Embryonic facial prominence (tissue), 1 donor: ENCODE data around the gene SLC8A1.

Experiments
- DNase-seq: peaks from one replicate; pipeline ENCODE4 v3.0.0-alpha.2; 2016; ENCODE audit errors: extremely low spot score

Gene SLC8A1

DNA sequence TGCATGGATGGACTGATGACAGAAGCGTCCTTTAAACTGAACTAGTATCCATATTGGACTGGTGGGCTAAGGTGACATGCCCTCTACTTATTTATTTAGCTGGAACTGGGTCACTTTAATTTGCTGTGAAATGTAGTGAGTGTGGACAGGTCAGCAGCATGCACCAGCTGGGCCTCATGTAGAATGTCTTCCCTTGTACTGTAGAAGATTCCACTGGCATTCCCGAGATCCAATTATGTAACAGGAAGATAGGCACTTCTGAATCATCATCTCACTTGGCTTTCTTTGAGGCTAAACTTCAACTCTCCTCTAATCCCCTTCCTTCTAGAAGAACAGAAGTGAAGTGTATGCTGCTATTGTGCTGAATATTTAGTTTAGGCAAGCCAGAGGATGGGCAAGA is 296.2 kb downstream of the SLC8A1 start:
- DNase-seq: no peak

GRCh38 chr2:40150266-40150665 is 301.6 kb downstream of the SLC8A1 start:
- no peak for DNase-seq

- DNase-seq: no peak
Observed at GRCh38 chr2:40148334-40148733, 303.6 kb downstream of the SLC8A1 start.

DNA sequence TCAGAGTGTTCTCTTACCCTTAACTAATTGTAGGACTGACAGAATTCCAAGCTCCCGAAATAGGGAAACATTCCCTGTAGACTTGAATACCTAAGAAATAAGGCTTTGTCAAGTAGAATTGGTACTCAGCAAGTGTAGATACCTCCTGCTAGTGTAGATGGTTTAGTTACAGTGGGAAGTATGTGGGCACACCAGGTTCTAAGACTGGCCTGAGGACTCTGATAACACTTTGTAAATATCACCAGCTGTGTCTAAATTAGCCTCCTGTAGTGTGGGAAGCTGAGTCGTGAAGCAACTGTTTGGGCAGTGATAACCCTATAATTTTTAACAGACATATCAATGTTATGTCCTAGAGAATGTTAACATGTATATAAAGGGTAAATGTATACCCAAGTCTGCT is 304.5 kb downstream of the SLC8A1 start:
- DNase-seq: no peak

GRCh38 chr2:40144022-40144421 is 307.9 kb downstream of the SLC8A1 start:
- no peak for DNase-seq

DNA sequence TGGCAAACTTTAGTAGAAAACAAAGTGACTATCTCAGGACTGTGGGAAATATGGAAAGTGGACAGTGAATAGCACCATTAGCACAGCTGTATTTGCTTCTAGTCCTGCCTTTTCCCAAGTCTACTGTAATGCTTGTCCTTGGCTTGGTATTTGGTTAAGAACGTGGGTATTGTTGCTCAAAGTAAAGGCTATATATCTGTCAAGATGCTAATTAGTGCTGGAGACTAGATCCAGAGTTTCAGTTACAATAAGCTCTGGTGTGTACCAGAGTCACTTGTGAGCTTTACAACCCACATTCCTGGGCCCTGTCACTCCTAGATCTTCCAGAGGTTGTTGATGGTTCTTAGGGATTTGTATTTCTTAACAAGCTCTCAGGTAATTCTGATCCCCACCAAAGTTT is 313.6 kb downstream of the SLC8A1 start:
- DNase-seq: no peak

DNA sequence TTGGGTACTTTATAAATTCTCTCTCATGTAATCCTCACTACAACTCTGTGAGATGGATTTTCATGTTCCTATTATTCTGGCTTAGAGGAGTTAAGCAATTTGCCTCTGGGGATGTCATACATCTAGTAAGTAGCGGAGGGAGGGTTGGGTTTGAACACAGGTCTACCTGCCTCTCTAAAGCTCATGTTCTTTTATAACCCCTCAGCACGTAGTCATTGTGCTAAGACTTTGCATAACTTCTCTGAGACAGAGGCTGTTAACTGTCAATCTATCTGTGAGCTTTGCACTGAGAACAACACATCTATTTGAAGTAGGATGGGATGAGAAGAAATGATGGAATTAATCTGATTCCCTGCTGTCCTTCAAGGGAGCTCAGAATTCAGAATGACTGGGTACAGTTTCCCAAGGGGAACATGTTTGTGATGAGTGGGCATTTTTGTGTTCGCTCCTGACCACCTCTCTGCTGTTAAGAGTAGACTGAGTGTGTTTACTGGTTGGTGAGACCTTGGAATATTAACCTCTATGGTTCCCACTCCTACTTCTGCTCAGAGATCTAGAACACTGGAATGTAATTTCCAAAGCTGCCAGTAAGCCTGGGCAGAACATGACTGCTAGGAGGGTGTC is 320.7 kb downstream of the SLC8A1 start:
- DNase-seq: no peak

GRCh38 chr2:40130251-40130994 is 321.5 kb downstream of the SLC8A1 start:
- DNase-seq: no peak

DNA sequence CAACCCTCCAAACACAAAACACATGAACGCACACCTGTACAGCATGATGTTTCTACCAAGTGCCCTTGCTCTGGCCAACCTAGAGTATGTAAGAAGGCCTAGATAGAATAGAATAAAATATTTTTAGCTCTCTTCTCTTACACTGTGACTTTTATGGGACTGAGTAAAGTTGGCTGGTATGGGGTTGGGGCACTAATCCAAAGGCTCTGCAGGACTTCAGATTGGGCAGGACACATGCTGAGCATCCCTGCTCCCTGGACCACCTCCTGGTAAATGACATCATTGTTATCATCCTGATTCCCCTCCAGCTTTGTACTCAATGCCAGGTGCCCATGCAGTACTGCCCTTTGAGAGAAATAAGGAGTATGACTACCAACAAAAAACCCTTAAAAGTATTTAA is 322.2 kb downstream of the SLC8A1 start:
- DNase-seq: no peak

- no peak for DNase-seq
Observed at GRCh38 chr2:40128796-40129195, 323.1 kb downstream of the SLC8A1 start.

- no peak for DNase-seq
Observed at GRCh38 chr2:40127890-40128557, 323.9 kb downstream of the SLC8A1 start.

- DNase-seq: no peak
Observed at GRCh38 chr2:40127146-40127545, 324.7 kb downstream of the SLC8A1 start.

DNA sequence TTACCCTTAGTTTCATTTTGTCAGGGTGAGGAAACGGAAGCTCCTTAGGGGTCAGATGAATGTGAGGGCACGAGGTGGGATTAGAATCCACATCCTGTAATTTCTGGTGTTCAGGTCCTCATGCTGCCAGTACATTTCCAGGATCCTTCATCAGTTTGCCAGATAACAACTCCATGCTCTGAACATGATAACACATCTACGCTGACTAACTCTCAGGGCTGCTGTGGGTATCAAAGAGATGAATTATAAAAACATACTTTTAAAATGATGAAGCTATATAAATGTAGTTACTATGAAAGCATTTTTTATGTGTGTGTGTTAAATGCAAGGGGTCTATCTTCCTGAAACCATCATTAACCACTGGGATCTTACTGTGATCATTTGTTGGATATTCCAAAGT is 325.9 kb downstream of the SLC8A1 start:
- DNase-seq: no peak

DNA sequence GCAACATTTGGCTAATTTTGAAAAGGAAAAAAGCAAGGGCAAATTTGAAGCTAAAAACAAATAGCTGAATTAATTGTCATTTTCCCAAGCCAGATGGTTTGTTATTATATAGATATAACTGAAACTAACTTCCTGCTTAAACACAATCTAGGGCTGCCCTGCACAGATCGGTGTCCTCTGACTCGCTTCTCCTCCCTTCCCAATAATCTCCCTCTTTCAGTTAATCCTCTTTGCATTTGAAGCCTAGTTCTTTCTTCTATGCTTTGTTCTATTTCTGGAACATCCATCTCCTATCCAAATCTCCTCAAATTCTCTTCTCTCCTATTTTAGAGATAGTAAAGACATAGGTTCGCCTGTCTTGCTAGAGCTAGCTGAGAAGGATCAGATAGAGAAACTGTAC is 328.1 kb downstream of the SLC8A1 start:
- no peak for DNase-seq

GRCh38 chr2:40123326-40123725 is 328.6 kb downstream of the SLC8A1 start:
- no peak for DNase-seq

- DNase-seq: no peak
Observed at GRCh38 chr2:40120957-40121356, 330.9 kb downstream of the SLC8A1 start.

DNA sequence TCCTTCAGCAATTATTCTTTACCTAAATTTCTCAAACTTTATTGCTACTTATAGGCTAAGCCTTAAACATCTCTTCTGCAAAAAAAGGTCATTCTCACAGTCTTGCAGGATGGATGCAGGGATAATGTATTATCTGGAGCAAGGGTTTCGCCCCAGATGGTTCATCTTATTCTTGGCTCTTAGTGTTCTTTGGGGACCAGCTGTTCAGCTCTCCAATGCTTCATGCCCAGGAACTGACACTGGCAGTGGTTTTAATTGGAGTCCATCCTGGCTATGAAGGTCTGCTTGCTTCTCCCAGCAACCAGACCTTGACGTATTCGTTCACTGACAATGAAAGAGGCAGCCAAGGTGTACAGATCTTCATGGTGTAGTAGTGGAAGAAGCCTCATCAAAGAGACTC is 331.9 kb downstream of the SLC8A1 start:
- no peak for DNase-seq

GRCh38 chr2:40118622-40119021 is 333.3 kb downstream of the SLC8A1 start:
- no peak for DNase-seq

DNA sequence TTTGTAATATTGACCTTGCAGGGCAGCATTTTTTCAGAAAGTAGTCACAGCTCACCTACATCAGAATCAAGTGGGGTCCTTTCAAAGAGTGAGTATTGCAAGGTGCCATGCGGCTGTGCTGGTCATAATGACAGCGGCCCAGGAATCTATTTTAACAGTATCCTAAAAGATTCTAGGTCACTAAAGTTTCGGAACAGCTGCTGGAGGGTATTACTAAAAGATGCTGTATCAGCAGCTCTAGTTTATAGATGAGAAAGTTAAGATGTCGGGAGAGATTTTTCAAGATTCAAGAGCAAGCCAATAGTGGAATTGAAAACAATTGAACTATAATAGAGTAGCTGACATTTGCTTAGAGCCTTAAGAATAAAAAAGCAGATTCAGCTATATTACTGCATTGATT is 336.0 kb downstream of the SLC8A1 start:
- DNase-seq: no peak

DNA sequence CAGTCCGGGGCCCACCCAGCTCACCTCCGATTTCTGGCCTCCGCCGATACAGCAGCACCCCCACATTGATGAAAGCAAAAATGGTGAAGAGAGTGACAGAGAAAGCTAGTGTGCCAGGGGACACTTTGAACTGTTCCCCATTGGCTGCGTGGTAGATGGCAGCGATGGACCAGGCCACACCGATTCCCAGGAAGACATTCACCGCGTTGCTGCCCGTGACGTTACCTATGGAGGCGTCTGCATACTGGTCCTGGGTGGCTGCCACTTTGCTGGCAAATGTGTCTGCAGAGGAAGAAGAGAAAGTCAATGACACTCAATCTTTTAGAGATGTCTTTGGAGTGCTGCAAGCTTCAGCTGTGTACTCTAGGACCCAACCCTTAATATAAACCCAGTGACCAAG is 336.5 kb downstream of the SLC8A1 start:
- DNase-seq: no peak

DNA sequence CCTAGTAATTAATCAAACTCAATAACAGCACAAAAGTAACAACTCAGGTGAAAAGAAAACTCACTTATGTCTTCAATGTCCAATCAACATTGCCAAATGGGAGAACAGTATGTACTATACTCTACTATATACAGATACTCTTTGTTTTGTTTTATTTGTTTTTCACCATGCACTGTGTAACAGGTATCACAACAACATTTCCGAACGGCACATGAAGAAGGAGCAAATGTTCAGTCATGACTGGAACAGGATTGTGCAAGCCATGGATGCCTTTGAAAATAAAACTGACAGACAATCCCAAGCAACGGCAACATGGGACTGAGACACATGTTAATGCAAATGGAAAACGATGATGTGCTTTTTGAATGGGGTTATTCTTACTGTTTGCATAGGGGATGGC is 337.9 kb downstream of the SLC8A1 start:
- DNase-seq: no peak

GRCh38 chr2:40113272-40113968 is 338.5 kb downstream of the SLC8A1 start:
- no peak for DNase-seq

GRCh38 chr2:40109381-40109780 is 342.5 kb downstream of the SLC8A1 start:
- DNase-seq: no peak
